NCI-H146 treated with DMSO at 0.1 percent for 48 hours (cell line): ENCODE measurements around the gene EMP2.
"Not testable (repeated sequence)": the region's sequence is repeated elsewhere in the genome, so short reads cannot be mapped to it uniquely, and the experiment has no call there.

Experiments used
- DNase-seq: peaks from one replicate; lab custom pipeline; 2025; ENCODE audit not compliant: unreplicated experiment; lab: John Stamatoyannopoulos, UW

Gene EMP2

DNA sequence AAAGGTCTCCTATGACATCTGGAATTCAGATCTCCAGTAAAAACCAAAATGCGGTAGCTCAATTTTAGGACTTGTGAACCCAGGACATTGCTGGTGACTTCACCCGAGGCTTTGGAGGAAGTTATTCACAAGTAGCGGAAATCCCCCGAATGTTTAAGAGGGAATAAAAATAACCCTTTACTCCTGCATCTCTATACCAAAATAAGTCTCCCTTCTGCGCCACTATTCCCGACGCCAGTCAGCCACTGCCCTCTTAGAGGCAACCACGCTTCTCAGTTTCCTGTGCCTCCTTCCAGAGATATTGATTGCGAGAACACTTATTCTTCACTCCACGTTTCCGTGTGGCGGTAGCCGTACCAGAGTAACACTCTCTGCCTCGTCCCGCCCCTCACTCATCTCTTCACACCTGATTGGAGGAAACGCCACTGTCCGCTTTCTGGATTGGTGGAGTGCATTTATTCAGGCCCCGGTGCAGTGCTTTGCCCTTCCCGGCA, 27.4 kb downstream of the EMP2 start:
- no peak for DNase-seq

DNA sequence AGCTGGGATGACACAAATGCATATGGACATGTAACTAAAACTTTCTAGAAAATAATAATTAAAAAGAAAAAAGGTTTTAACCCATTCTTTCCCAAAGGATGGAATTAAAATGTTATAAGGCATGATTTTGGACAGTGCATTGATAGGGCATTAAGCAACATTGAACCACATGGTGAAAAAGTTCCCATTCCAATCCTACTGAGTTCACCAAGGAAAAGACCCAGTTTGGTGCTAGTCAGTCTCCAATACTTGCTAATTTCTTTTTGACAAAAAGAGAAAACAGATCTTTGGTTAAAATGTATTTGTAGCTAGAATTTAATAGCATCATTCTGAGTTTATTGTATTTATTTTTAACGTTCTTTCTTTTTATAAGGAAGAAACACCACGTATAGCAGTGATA, 28.1 kb downstream of the EMP2 start:
- no peak for DNase-seq

DNA sequence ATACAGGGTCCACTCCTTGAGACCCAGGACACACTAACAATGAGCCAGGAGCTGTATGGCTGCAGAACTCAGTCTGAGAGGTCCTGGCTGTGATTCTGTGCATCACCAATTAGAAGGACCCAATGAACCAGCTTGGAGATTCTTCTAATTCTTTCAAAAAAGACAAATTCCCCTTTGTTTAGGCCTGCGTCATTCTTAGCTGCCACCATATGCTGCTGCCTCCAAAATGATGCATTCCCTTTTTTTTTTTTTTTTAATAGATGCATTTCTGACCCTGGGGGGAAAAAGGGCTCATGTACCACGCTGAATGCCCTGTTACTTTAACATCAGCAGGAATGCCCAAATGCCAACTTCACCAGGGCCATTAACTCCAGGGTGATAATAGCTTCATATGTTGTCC, 28.5 kb downstream of the EMP2 start:
- DNase-seq = no peak

DNA sequence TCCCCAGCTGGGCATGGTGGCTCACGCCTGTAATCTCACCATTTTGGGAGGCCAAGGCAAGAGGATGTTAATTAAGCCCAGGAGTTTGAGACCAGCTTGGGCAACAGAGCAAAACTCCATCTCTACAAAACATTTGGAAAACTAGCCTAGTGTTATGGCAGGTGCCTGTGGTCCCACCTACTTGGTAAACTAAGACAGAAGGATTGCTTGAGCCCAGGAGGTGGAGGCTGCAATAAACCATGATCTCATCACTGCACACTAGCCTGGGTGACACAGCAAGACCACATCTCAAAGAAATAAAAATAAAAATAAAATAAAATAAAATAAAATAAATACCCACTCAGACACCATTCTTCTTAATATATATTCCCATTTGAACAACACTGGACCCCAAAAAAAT, 32.0 kb downstream of the EMP2 start:
- DNase-seq = no peak

DNA sequence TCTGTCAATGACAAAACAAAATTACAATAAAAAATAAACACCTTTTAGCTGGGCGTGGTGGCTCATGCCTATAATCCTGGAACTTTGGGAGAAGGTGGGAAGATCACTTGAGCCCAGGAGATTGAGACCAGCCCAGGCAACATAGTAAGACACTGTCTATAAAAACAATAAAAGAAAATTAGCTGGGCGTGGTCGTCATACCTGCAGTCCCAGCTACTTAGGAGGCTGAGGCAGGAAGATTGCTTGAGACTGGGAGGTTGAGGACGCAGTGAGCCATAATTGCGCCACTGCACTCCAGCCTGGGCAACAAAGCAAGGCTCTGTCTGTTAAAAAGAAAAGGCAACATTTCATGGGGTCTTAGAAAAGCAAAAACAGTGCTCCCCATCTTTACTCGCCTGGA, 32.7 kb downstream of the EMP2 start:
- DNase-seq = no peak

DNA sequence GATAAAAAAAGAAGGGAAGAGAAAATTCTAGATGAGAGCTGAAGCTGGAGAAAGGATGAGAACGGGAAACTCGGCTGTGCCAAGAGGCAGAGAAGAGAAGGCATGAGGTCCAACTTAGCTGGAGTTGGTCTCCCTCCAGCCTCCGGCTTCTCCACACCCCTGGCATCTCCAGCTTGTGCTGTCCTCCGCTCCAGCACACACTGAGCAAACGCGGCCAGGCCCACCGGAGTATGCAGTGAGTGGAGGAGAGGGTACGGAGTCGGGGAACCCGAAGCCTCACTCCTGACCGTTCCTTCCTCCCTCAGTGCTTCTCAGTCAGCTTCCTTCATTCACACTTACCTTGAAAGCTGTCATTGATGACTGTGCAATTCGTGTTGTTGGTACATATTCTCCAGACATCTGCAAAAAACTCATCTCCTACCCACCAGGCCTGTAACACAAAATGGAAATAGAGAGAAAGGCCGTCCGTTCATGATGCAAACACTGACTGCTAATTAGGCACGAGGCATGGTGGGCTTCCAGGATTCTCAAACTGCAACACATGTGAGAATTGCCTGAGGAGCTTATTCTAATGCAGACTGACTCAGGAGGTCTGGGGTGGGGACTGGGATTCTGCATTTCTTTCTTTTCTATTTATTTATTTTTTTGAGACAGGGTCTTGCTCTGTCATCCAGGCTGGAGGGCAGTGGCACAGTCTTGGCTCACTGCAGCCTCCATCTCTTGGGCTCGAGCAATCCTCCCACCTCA, 37.0 kb downstream of the EMP2 start:
- no peak for DNase-seq

DNA sequence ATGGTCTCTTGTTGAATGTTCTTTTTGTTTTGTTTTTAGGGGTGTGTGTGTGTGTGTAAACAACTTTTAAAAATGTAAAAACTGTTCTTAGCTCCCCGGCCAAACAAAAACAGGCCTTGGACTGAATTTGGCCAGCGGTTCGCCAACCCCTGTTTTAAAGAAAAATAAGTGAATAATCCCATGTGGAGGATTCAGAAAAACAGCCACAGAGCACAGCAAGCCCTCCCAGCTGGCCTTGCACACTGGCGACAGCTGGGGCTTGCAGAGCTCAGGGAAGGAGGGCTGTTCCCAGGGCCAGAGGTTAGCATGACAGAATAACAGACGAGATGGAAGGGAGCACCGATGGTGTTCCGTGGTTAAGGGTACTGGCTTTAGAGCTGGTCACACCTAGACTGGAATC, 39.0 kb downstream of the EMP2 start:
- no peak for DNase-seq

DNA sequence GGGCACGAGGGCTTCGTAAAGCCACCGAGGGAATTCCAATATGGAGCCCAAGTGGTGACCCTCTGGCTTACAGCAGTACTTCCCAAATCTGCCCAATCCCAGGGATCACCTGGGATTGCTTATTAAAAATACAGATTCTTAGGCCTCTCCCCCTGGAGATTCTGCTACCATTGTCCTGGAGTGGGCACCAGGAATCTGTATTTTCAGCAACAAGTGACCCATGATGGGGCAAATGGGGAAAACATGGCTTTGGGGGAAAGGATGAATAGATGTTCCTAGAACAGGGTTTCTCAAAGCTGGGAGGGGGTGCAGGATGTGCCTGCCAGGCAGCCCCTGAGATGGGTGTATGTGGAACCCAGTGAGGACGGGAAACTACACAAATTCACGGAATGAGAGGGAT, 40.6 kb downstream of the EMP2 start:
- no peak for DNase-seq

DNA sequence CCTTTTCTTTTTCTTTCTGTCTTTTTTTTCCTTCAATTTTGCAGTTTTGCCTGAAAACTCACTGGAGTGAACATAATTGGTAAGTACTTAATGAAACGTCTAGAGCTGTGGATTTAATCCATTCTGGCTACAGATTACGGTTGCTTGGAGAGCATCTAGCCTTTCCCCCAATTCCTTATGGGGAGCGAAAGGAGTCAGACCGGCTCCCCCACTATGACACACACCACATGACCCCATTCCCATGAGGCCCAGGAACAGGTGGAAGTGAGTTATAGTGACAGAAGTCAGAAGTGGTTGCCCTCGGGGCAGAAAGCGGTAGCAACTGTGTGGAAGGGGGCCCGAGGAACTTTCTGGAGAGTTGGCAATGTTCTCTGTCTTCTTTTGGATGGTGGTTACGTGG, 41.2 kb downstream of the EMP2 start:
- DNase-seq = no peak

DNA sequence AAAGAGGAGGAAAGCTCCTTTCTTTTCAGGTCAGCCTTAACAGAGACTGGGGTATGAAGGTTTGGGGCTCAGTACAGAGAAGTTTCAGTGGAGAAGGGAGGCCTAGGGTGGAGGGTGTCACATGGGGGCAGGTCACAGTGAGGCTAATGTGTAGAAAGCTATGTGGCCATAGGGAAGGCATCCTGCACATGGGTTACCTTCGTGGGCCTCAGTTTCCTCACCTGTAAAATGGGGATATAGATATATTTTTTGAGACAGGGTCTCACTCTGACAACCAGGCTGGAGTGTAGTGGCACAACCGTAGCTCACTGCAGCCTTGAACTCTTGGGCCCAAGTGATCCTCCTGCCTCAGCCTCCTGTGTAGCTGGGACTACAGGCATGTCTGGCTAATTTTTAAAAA, 41.8 kb downstream of the EMP2 start:
- DNase-seq = no peak

DNA sequence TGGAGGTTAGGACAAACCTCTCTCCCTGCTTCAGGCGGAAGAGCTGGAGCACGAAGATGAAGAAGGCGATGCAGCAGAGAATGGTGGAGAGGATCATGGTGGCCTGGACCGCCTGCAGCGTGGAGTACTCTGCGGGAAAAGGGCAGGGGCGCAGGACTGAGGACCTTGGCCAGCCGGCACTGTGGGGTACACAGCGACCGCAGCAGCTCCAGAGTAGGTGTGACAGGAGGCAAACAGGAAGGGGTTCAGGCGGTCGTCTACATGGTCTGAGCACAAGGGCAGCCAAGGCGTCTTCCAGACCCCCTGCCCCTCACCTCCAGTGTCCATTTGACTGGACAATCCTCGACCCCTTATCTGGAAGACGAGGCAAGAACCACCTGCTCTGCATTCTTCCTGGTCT, 42.5 kb downstream of the EMP2 start:
- DNase-seq = no peak

DNA sequence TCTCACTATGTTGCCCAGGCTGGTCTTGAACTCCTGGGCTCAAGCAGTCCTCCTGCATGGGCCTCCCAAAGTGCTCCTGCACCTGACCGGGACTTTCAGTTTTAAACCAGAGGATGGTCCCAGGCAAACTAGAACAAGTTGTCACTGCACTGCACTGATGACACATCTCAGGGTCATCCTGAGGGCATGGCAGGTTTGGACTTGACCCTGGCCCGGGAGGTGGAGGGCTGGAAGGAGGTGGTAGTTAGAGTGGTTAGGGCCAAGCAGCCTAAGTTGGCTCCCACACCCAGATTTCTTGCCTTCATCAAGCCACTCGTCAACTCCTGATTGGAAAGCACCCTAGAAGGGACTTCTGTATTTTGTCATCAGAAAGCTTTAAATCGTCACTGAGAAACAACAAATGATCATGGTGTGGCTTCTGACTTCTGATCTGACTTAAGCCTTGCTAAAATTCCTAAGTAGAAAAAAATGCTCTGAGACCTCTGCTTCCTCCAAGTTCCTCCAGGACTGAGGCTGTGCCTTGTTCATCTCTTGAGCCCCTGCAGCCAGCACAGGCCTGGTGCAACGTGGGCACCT, 43.5 kb downstream of the EMP2 start:
- DNase-seq = no peak

DNA sequence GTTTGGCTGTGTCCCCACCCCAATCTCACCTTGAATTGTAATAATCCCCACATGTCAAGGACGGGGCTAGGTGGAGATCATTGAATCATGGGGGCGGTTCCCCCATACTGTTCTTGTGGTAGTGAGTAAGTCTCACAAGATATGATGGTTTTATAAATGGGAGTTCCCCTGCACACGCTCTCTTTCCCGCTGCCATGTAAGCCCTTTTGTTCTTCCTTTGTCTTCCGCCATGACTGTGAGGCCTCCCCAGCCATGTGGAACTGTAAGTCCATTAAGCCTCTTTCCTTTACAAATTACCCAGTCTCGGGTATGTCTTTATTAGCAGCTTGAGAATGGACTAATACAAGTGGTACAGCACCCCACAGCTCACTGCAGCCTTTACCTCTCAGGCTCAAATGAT, 44.1 kb downstream of the EMP2 start:
- not testable (repeated sequence) for DNase-seq

DNA sequence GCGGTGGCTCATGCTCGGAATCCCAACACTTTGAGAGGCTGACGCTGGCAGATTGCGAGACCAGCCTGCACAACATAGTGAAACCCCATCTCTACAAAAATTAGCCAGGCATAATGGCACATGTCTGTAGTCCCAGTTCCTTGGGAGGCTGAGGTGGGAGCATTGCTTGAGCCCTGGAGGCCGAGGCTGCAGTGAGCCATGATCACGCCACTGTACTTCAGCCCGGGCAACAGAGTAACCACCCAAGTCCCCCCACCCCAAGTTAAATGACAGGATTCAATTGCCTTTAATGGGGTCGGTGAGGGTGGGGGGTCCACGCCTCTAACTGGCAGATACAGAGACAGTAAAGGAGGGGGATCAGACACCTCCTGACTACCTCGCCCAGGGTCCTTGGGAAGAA, 44.9 kb downstream of the EMP2 start:
- DNase-seq = no peak

DNA sequence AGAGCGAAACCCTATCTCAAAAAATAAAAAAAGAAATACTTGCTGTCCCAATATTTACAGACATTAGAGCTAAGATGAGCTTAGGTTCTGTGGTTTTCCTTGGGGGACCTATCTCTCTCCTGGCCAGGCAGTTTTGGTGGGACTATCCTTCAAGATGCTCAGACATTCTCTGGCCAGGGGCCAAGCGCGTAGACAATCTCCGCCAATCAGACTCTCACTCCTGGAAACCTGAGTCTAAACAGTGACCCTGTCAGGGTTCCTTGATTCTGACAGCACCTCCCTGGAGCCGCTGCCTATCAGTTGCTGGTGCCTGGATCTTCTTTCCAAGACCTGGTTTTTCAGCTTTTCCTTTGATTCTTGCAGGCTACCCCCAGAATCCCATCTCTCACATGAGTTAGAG, 45.6 kb downstream of the EMP2 start:
- DNase-seq = no peak

DNA sequence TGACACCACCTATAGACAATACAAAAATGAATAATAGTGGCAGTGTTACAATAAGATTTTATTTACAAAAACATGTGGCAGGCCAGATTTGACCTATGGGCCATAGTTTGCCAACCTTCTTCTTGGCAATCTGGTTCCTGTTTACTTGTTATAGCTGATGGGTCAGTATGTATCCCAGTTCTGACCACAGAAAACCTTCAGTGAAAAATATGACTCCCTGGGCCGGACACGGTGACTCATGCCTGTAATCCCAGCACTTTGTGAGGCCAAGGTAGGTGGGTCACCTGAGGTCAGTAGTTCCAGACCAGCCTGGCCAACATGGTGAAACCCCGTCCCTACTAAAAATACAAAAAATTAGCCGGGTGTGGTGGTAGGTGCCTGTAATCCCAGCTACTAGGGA, 46.8 kb downstream of the EMP2 start:
- not testable (repeated sequence) for DNase-seq

DNA sequence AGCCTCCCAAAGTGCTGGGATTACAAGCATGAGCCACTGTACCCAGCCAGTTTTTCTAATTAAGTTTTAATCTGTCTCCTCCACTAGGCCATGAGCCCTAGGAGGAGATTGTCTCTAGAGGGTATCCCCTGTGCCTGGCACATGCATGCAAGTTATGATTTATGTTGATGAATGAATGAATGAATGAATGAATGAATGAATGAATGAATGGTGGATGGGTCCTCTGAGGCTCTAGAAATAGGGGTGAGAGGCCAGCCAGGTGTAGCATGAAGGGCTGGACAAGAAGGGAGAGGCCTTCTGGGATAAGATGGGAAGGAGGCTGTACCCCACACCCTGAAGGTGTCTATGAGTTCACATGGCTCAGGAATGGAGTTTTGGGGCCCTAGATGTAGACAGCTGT, 48.8 kb downstream of the EMP2 start:
- no peak for DNase-seq

DNA sequence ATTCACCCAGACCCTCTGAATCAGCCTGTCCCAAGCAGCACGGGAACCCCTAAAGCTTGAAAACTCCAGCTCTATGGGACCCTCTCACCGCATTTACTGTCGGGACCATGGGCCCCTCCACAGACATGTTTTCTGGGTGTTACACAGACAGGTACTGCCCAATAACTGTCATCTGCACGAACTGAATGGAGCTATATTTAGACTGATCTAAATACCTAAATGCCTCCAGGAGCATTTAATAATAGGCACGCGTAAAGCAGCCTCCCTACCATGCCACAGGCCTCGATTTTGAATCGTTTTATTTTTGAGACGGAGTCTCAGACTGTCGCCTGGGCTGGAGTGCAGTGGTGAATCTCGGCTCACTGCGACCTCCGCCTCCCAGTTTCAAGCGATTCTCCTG, 49.7 kb downstream of the EMP2 start:
- DNase-seq = no peak

DNA sequence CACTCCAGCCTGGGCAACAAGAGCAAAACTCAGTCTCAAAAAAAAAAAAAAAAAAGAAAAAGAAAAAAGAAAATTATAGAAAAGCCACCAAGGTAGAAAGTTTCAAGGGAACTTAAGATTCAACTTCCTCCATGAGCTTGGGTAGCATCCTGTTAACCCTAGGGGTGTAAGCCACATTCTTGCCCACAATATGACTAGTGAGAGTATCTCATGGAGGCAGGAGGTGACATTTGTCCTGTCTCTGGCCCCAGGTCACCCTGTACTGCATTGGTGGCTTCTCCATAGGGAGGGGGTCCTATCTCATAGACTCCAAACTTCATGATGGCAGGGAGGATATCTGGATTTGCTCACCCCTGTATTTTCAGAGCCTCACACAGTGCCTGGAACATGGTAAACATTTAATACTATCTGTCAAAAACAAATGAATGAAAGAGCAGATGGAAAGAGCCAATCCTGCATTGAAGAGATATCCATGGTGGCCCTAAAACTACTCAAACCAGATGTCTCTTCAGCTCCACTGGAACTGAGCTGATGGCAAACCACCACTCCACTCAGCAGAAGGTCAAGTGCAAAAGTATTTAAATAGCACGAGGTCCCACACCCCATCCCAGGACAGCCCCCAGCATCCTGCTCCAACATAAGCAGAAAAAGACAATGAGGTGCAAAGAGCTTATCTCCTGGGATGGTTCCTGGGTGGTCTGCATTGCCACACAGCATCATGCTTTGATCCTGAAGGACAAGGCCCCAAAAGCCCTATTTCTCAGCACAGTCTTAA, 50.3 kb downstream of the EMP2 start:
- DNase-seq = no peak

DNA sequence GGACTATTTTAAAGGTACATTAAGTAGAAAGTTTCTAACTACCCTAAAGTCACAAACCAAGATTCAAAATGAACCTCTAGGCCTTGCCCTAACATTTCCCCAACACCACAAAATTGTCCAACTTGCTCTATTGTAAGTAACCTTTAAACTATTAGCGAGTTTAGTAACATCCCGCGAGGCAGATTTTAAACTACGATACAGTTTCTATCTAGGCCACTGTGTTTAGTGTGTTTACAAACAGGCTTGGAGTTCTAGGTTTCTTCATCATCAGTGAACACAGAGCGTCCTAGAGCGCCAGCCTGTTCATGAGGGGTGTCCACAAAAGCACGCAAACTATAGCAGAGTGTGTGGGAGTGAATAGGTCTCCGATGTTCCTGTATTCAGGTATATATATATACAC, 51.8 kb downstream of the EMP2 start:
- DNase-seq = no peak

DNA sequence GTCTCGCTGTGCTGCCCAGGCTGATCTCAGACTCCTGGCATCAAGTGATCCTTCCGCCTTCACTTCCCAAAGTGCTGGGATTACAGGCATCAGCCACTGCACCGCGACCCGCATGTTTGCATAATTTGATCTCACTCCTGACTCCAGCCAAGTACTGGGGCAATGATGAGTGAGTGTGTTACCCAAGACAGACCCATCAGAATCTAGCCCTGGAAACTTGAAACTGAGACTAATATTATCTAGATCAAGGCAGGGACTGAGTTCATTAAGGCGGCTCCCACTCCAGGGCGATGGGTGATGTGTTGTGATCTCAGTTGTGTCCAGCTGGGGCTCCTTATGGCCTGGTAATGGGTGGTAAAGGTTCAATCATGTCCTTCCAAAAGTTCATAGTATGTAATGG, 53.4 kb downstream of the EMP2 start:
- DNase-seq = no peak

DNA sequence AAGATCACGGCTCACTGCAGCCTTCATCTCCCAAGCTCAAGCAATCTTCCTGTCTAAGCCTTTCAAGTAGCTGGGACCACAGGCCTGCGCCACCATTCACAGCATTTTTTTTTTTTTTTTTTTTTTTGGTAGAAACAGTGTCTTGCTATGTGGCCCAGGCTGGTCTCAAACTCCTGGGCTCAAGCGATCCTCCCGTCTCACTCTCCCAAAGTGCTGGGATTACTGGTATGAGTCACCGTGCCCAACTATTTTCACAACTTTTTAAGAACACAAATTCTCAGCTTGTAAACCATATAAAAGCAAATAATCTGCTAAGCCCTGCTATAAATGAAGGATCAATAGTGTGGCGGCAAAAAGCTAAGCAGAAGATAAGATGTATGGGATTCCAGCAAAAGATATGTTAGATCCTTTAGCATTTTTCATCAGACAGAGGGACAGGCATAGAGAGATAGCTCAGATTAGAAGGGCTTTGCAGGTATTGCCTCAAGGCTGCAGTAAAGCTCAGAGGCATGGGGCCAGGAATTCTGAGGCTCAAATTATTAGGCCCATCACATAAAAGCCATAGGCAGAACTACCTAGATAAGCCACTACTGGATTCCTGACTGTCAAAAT, 55.1 kb downstream of the EMP2 start:
- DNase-seq = no peak
